Endothelial cell (in vitro differentiated cells): Measurements from ENCODE around the gene DYNC1I1. TPM values are rescaled to one million over a fixed set of nuclear protein-coding genes. Genes with fewer than 3 reads are reported as not detected.

ENCODE experiments used
- DNase-seq: peaks from one replicate; pipeline ENCODE4 v3.0.0; 2021; ENCODE audit warnings: low spot score
- H3K27ac Mint-ChIP-seq: one replicate; pipeline ENCODE4 v1.8.0; 2021; ENCODE audit warnings: mixed read lengths, inconsistent platforms; ENCODE audit not compliant: unreplicated experiment
- H3K27me3 Mint-ChIP-seq: one replicate; pipeline ENCODE4 v1.8.0; 2021; ENCODE audit warnings: mild to moderate bottlenecking, moderate library complexity, mixed read lengths, inconsistent platforms; ENCODE audit not compliant: unreplicated experiment
- H3K36me3 Mint-ChIP-seq: one replicate; pipeline ENCODE4 v1.8.0; 2021; ENCODE audit warnings: mild to moderate bottlenecking, low read depth, mixed read lengths, inconsistent platforms; ENCODE audit not compliant: unreplicated experiment
- H3K4me1 Mint-ChIP-seq: one replicate; pipeline ENCODE4 v1.8.0; 2021; ENCODE audit warnings: mild to moderate bottlenecking, mixed read lengths, inconsistent platforms; ENCODE audit not compliant: unreplicated experiment
- H3K4me3 Mint-ChIP-seq: one replicate; pipeline ENCODE4 v1.8.0; 2021; ENCODE audit warnings: mild to moderate bottlenecking, mixed read lengths, inconsistent platforms; ENCODE audit not compliant: unreplicated experiment
- H3K9me3 Mint-ChIP-seq: one replicate; pipeline ENCODE4 v1.8.0; 2021; ENCODE audit warnings: mixed read lengths, inconsistent platforms; ENCODE audit not compliant: unreplicated experiment
- total RNA-seq: library from RNA; stranded (reverse); fragmentation: NEBNext Ultra II Directional; extraction: Animal tissue kit (Norgen Biotek cat#: 25700); gene quantifications from one replicate; pipeline ENCODE4 v1.2.1, GENCODE V29; 2021; ENCODE audit not compliant: unreplicated experiment
- TF ChIP-seq, protein P1 (sequence below): fragments of 200-600 bp; sonication (generic); IDR thresholded peaks from one replicate; pipeline ENCODE4 v1.5.0; 2021; ENCODE audit warnings: antibody characterized with exemption; ENCODE audit not compliant: unreplicated experiment

The DYNC1I1 gene
- total RNA-seq, 1 donor from 2014 or later = 3.1 TPM

DNA sequence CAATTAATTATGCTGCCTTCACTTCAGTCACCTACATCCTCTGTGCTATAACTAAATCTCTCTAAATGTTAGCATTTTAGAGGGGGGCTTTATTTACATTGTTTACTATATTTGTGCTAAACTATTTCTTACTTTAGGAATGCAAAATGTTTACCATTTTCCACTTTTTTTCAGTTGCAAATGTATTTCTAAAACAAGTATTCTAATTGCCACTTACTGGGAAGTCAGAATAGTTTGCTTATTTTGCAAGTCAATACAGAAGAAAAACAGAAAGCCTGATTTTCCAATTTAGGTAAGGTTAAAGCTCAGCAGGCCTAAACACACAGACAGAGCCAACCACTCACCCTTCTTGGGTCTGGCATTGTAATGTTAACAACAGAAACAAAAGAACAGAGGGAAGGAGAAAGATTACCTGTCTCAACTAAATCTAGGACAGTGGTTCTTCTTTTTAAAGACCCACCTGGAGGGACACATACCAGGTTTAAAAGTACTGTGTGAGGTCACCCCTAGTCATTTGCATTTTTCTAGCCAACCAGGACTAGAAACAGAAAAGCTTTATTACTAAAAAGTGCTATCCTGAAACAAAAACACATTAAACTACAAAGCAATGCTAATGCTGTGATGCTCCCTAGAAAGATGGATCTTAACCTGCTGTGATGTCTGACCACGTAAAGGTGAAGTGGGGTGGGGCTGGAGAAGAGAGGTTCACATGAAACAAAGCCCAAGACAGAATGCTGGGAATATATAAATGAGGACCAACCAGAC lies 371.3 kb downstream of the DYNC1I1 start:
- no peak for DNase-seq
- Mint-ChIP-seq H3K27me3 (no peaks in the 10 kb centered on the region), H3K27ac (no peak overlapping the region), H3K4me3 (no peak overlapping the region), H3K9me3 (no peaks in the 10 kb centered on the region), H3K4me1 (no peaks in the 10 kb centered on the region), H3K36me3 (peaks cover 14% of the 10 kb centered on the region)
- TF ChIP-seq, protein P1, sequence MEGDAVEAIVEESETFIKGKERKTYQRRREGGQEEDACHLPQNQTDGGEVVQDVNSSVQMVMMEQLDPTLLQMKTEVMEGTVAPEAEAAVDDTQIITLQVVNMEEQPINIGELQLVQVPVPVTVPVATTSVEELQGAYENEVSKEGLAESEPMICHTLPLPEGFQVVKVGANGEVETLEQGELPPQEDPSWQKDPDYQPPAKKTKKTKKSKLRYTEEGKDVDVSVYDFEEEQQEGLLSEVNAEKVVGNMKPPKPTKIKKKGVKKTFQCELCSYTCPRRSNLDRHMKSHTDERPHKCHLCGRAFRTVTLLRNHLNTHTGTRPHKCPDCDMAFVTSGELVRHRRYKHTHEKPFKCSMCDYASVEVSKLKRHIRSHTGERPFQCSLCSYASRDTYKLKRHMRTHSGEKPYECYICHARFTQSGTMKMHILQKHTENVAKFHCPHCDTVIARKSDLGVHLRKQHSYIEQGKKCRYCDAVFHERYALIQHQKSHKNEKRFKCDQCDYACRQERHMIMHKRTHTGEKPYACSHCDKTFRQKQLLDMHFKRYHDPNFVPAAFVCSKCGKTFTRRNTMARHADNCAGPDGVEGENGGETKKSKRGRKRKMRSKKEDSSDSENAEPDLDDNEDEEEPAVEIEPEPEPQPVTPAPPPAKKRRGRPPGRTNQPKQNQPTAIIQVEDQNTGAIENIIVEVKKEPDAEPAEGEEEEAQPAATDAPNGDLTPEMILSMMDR = no peak

DNA sequence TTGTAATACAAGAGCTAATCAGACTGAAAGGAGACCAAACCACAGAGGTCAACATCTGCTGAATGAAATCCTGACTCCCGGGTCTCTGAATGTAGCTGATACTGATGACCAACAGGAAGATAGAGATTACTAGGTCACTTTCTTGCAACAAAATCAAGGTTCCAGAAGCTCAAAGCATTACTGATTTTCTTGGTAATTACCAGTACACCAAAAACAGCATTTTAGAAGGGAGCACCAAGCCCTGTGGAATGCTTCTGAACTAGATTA lies 371.8 kb downstream of the DYNC1I1 start:
- H3K27ac Mint-ChIP-seq = no peak overlapping the region

More for the DNA sequence above, 371.8 kb downstream of the DYNC1I1 start:
- Mint-ChIP-seq H3K27me3 (no peaks in the 10 kb centered on the region), H3K4me3 (no peak overlapping the region), H3K36me3 (peaks cover 14% of the 10 kb centered on the region), H3K9me3 (no peaks in the 10 kb centered on the region), H3K4me1 (no peaks in the 10 kb centered on the region)
- TF ChIP-seq, protein P1 = no peak
- no peak for DNase-seq

Other genes with a start within 250 kb of the DYNC1I1 start
- gene PDK4, start 176.0 kb upstream of the DYNC1I1 start, total RNA-seq = 0.23 TPM